GM12872 (cell line): ENCODE measurements around the gene ADAMTSL1.

Source experiments
- TF ChIP-seq, protein P1 (sequence below): IDR thresholded peaks from 3 replicates; pipeline ENCODE4 v1.5.1; 2011; ENCODE audit warnings: low read depth, mild to moderate bottlenecking, low read length, moderate library complexity; ENCODE audit not compliant: insufficient read depth

Gene ADAMTSL1

DNA sequence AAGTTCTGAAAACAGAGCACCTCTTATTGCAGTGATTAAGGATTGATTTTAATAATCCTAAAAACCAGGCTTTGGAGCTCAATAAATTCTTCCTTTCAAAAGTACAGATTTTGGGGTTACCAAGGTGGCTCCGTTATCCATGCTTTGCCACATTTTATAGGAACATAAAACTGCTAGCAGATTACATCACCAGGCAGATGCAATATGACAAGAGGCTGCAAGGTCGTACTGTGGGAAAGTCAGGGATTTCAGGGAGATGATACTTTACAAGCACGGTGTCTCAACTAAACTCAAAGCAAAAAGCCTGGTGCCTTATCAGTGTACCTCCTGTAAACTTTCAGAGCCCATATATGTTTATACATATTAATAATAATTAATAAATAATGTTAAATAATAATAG, 28.6 kb downstream of the ADAMTSL1 start:
- TF ChIP-seq, protein P1, sequence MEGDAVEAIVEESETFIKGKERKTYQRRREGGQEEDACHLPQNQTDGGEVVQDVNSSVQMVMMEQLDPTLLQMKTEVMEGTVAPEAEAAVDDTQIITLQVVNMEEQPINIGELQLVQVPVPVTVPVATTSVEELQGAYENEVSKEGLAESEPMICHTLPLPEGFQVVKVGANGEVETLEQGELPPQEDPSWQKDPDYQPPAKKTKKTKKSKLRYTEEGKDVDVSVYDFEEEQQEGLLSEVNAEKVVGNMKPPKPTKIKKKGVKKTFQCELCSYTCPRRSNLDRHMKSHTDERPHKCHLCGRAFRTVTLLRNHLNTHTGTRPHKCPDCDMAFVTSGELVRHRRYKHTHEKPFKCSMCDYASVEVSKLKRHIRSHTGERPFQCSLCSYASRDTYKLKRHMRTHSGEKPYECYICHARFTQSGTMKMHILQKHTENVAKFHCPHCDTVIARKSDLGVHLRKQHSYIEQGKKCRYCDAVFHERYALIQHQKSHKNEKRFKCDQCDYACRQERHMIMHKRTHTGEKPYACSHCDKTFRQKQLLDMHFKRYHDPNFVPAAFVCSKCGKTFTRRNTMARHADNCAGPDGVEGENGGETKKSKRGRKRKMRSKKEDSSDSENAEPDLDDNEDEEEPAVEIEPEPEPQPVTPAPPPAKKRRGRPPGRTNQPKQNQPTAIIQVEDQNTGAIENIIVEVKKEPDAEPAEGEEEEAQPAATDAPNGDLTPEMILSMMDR = no peak

DNA sequence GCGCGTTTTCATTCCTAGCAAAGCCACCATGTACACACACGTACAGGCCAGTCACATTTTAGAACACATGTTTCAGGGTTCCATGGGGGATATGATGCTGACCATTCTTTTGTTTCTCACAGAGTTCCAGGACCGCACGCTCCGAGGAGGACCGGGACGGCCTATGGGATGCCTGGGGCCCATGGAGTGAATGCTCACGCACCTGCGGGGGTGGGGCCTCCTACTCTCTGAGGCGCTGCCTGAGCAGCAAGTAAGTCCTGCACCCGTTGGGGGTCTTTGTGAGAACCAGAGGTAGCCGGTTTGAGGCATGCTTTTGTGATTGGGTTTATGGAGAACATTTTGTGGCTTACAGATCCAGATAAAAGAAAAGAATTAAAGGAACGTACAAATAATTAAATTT, 30.8 kb downstream of the ADAMTSL1 start:
- TF ChIP-seq, protein P1 = no peak

DNA sequence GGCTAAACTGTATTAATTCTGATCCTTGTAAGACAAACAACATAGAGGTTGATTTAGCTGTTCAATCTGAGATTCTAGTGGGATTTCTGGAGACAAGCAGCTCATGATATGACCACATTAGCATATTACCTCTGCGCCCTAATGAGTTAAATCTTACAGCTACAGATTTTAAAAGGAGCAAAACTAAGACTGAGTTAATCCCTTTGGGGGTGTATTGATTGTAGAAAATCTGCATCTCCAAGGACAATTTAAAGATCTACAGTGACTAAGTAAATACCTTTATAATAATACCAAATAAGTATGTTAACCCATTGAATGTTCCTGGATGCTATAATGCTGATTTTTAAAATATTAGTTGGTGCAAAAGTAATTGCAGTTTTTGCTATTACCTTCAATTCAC, 33.2 kb downstream of the ADAMTSL1 start:
- TF ChIP-seq, protein P1 = no peak

DNA sequence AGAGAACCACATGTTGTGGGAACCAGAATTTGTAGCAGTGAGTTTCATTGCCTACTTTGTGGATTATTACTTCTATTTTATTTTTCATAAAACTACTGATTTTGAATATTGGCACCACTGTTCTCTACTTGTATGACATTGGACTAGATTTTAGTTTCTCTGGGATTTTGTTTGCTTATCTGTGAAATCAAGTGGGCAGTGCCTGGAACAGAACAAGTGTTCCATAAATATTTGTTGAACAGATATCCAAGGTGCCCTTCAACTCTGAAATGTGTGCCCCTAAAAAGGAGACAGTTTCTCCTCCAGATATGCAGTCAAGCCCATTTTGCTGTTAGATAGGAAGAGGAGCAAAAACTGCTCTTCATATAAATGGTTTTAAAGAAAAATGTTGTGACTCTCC, 42.6 kb downstream of the ADAMTSL1 start:
- TF ChIP-seq, protein P1 = no peak

DNA sequence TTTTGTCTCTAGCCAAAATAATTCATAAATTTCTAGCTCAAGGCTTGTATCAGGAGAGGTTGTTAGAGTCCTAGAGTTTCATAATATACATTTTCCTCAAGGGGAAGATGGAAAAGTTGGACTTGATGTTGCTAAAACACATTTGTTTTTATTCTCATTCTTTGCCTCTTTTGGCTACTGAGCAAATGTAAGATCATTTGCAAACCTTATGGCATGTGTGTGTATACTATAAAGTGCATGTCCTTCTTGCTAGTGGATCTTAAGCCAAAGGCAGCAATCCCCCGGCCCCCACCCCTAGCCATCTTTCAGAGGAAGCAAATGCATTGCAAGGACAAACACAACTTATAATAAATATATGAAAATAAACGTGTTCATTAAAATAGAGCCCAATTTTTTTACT, 43.0 kb downstream of the ADAMTSL1 start:
- TF ChIP-seq, protein P1 = no peak

DNA sequence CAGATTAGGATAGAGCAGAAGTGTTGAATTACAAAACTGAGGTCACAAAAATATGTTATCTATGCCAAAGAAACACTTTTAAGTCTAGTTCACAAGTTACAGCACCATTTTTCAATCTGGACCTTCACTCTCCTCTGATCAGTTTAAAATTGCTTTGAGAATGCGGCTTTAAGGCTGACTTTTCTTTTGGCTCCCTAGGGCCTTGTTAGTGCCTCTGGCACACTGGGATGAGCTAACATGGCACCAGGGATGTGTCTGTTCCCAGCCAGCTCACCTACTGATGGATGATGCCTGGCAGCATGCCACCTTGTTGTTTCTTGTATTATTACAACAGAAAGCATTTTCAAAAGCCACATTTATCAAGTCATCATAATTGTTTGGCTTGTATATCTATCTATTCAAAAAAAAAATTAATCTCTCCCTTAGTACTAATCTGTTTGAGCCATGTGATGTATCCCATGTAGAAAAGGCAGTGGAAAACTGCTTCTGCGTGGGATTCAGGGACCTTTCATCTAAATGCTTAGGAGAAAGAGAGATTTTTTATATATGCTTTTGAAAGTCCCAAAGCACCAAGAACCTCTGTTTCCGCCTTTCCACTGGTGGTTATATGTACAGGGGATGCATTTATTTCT, 46.6 kb downstream of the ADAMTSL1 start:
- TF ChIP-seq, protein P1 = no peak

DNA sequence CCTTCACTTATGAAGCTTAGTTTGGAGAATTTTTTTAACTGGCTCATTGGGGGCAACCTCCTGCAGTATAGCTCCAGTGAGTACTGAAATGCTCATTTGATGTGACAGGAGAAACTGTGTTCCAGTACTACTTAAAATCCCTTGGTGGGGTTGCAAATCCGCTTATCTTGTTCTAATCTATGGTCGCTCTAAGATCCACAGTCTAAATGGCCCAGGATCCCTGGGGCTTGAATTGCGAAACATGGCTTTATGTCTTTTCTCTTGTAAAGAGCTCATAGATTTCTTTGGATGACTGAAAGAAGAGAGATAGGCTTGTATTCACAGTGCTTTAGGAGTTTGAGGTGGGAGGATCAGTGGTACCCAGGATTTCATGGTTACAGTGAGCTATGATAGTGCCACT, 52.7 kb downstream of the ADAMTSL1 start:
- TF ChIP-seq, protein P1 = no peak
